ENCODE data around the gene EXPH5.
"Not testable (repeated sequence)": the region's sequence is repeated elsewhere in the genome, so short reads cannot be mapped to it uniquely, and the experiment has no call there.

The EXPH5 gene

GRCh38 chr11:108588287-108588686 lies 5.3 kb downstream of the EXPH5 start:
- Histone ChIP-seq H3F3A (ENCODE audit: control insufficient read depth, insufficient read depth) (no peaks in the 10 kb centered on the region), H3K79me2 (ENCODE audit: control insufficient read depth, low read length) (no peaks in the 10 kb centered on the region), H3K27ac (ENCODE audit: low read depth, low read length) (no peak overlapping the region), H3K27me3 (ENCODE audit: control insufficient read depth, low read length) (peaks cover 20% of the 10 kb centered on the region), H3K4me2 (ENCODE audit: low read length) (no peak overlapping the region), H3K4me3 (ENCODE audit: low read length) (no peak overlapping the region), H4K20me1 (ENCODE audit: control insufficient read depth, insufficient read depth, low read depth, low read length) (no peaks in the 10 kb centered on the region), H3K4me1 (ENCODE audit: control insufficient read depth, low read length) (peaks cover 4% of the 10 kb centered on the region; the same call in 1 of the 2 replicates), H3K9me2 (replicated peaks; ENCODE audit: control insufficient read depth, low read length) (no peaks in the 10 kb centered on the region), H3K36me3 (ENCODE audit: control insufficient read depth, low read length) (no peaks in the 10 kb centered on the region), H3K9me3 (ENCODE audit: control insufficient read depth, insufficient read depth, low read length) (no peaks in the 10 kb centered on the region)
- TF ChIP-seq CTCF (IDR thresholded peaks at IDR 0.05; ENCODE audit: low read depth, low read length, poor library complexity, severe bottlenecking), result no peak
- TF ChIP-seq EZH2phosphoT487 (IDR thresholded peaks at IDR 0.05; ENCODE audit: borderline replicate concordance, low read length), result no peak

GRCh38 chr11:108587109-108587508 lies 6.5 kb downstream of the EXPH5 start:
- no peak for TF ChIP-seq EZH2phosphoT487 (IDR thresholded peaks at IDR 0.05; ENCODE audit: borderline replicate concordance, low read length)
- TF ChIP-seq CTCF (IDR thresholded peaks at IDR 0.05; ENCODE audit: low read depth, low read length, poor library complexity, severe bottlenecking), result no peak
- peaks cover 9% of the 10 kb centered on the region for H3K27me3 ChIP-seq (ENCODE audit: control insufficient read depth, low read length)
- H3K9me2 ChIP-seq (replicated peaks; ENCODE audit: control insufficient read depth, low read length), result no peaks in the 10 kb centered on the region
- no peaks in the 10 kb centered on the region for H3K4me1 ChIP-seq (ENCODE audit: control insufficient read depth, low read length)
- H3K9me3 ChIP-seq (ENCODE audit: control insufficient read depth, insufficient read depth, low read length), result no peaks in the 10 kb centered on the region
- no peak overlapping the region for H3K27ac ChIP-seq (ENCODE audit: low read depth, low read length)
- no peak overlapping the region for H3K4me2 ChIP-seq (ENCODE audit: low read length)
- H3K36me3 ChIP-seq (ENCODE audit: control insufficient read depth, low read length), result no peaks in the 10 kb centered on the region
- H4K20me1 ChIP-seq (ENCODE audit: control insufficient read depth, insufficient read depth, low read depth, low read length), result no peaks in the 10 kb centered on the region
- no peak overlapping the region for H3K4me3 ChIP-seq (ENCODE audit: low read length)
- no peaks in the 10 kb centered on the region for H3F3A ChIP-seq (ENCODE audit: control insufficient read depth, insufficient read depth)
- H3K79me2 ChIP-seq (ENCODE audit: control insufficient read depth, low read length), result no peaks in the 10 kb centered on the region

- Histone ChIP-seq H3F3A (ENCODE audit: control insufficient read depth, insufficient read depth) (no peaks in the 10 kb centered on the region), H3K9me2 (replicated peaks; ENCODE audit: control insufficient read depth, low read length) (no peaks in the 10 kb centered on the region), H3K79me2 (ENCODE audit: control insufficient read depth, low read length) (no peaks in the 10 kb centered on the region), H3K27me3 (ENCODE audit: control insufficient read depth, low read length) (peaks cover 3% of the 10 kb centered on the region), H3K4me1 (ENCODE audit: control insufficient read depth, low read length) (no peaks in the 10 kb centered on the region), H3K36me3 (ENCODE audit: control insufficient read depth, low read length) (no peaks in the 10 kb centered on the region), H3K4me3 (ENCODE audit: low read length) (no peak overlapping the region), H3K9me3 (ENCODE audit: control insufficient read depth, insufficient read depth, low read length) (no peaks in the 10 kb centered on the region), H3K4me2 (ENCODE audit: low read length) (no peak overlapping the region), H4K20me1 (ENCODE audit: control insufficient read depth, insufficient read depth, low read depth, low read length) (no peaks in the 10 kb centered on the region), H3K27ac (ENCODE audit: low read depth, low read length) (no peak overlapping the region)
- TF ChIP-seq CTCF (IDR thresholded peaks at IDR 0.05; ENCODE audit: low read depth, low read length, poor library complexity, severe bottlenecking) (no peak), EZH2phosphoT487 (IDR thresholded peaks at IDR 0.05; ENCODE audit: borderline replicate concordance, low read length) (no peak)
Measured at GRCh38 chr11:108586600-108586999, 7.0 kb downstream of the EXPH5 start.

GRCh38 chr11:108586185-108586584 lies 7.4 kb downstream of the EXPH5 start:
- not testable (repeated sequence) for H4K20me1 ChIP-seq (ENCODE audit: control insufficient read depth, insufficient read depth, low read depth, low read length); H3K36me3 ChIP-seq (ENCODE audit: control insufficient read depth, low read length); H3K4me1 ChIP-seq (ENCODE audit: control insufficient read depth, low read length); H3F3A ChIP-seq (ENCODE audit: control insufficient read depth, insufficient read depth); H3K4me2 ChIP-seq (ENCODE audit: low read length); H3K27me3 ChIP-seq (ENCODE audit: control insufficient read depth, low read length); H3K4me3 ChIP-seq (ENCODE audit: low read length); H3K9me2 ChIP-seq (replicated peaks; ENCODE audit: control insufficient read depth, low read length); H3K27ac ChIP-seq (ENCODE audit: low read depth, low read length); H3K79me2 ChIP-seq (ENCODE audit: control insufficient read depth, low read length); H3K9me3 ChIP-seq (ENCODE audit: control insufficient read depth, insufficient read depth, low read length)
